GM20431 (cell line): ENCODE data around the gene ANKRD55.
"Not testable (repeated sequence)": the region's sequence is repeated elsewhere in the genome, so short reads cannot be mapped to it uniquely, and the experiment has no call there.

ENCODE experiments used
- in situ Hi-C: fragments of 300-500 bp; cut with MseI, MboI; formaldehyde crosslinking; loops from one replicate; pipeline ENCODE4 v1.15.0; 2020; ENCODE audit warnings: low sequenced_read_pairs; ENCODE audit not compliant: unreplicated experiment

Gene ANKRD55

DNA sequence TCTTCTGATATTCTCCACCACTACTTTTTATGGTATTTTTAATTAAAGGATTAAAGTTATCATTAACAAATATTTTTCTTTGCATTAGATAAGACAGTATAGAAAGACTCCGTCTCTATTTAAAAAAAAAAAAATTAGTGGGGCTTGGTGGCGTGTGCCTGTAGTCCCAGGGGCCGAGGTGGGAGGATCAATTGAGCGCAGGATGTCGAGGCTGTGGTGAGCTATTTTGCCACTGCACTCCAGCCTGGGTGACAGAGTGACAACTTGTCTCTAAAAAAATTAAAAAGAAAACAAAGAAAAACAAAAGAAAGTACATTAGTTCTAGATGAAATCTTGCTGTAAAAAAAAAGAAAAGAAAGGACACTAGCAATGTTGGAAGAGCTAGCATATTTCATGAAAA is 141.0 kb downstream of the ANKRD55 start:
- in situ Hi-C loops = no loop called here

DNA sequence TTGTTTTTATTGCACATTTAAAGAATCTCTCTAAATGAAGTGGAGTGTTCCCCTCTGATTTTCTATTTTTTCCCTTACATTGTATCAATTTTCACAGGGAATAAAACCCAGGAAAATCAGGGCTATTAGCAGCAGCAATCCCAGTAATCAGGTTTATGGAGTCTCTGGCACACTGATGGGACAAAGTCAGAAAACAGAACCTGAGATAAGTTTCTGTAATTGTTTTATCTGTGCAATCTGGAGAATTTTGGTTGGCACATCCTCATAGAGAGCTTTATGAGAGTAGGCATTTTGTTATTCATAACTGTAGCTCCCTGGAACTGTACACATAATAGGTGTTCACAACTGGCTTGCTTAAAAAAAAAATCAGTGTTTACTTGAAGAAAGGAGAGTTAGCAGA is 141.5 kb downstream of the ANKRD55 start:
- in situ Hi-C loops = no loop called here

DNA sequence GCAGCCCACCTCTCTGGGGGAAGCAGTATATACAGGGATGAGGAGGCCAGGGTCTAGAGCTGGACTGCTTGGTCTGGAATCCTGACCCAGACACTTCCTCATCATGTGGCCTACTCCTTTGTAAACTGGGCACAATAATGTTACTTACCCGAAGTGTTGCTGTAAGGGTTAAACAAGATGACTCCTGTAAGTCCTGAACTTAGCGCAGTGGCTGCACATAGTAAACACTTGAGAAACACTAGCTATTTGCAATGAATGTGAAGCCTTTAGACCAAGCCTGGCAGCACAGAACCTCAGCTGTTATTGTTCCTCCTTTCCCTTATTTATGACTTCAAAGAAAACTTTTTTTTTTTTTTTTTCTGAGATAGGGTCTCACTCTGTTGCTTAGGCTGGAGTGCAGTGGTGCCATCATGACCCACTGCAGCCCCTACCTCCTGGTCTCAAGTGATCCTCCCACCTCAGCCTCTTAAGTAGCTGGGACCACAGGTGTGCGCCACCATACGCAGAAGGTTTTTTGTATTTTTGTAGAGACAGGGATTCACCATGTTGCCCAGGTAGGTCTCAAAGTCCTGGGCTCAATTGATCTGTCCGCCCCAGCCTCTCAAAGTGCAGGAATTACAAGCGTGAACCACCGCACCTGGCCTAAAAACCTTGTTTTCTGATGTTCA is 142.2 kb downstream of the ANKRD55 start:
- in situ Hi-C loops = no loop called here

DNA sequence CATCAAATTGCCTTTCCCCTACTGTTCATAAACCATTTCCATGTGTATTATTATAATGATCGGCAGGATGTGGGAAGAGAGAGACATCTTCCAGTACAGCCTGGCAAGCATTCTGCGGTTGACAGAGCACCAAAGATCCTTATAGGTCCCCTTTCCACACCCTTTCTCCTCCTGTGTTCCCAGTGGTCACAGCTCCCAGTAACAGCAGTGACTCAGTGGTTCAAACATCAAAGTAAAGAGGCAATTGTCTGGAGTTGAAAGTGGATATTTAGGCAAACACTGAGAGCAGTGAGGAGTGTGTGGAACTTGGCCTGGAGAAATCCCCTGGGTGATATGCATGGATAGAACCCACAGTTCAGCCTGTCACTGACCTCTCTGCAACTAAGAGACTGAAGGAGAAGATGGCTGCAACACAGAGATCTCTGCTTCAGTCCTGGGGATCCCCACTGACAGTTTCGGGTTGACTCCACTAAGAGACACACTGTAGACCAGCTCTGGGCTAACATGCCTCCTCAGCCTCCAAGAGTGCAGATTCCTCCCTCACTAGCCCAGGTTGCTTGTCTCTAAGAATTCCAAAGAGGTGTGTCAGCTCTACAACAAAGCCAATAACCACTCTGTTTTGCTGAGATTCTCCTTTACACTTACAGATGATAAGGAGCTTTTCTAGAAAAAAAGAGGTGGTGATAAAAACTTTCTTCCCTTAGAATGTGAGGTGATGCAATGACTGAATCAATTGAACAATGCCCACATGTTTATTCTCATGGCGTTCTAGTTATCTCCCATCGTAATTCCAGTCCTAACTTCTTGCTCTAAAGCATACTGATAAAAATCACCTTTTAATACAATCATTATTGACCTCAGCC is 143.9 kb downstream of the ANKRD55 start:
- in situ Hi-C loops = no loop called here

DNA sequence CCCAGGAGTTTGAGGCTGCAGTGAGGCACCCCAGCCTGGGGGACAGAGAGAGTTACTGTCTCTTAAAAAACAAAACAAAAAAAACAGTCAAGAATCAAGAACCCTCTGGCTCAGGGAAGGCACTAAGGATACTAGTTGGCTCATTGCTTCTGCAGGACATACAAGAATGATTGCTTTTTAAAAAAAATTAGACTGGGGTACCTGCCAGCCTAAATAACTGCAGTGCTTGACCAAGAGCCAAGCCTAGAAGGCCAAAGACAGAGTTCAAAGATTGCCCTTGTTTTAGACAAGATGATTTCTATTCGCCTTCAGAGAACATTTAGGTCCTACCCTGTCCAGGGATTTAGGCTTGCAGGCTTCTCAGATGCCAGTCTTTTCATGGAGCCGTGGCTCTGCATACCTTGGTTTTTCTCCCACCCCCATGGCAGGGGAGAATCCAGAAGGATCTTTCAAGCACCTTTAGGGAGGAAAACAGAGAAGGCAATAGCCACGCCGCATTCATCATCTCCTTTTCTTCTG is 144.6 kb downstream of the ANKRD55 start:
- in situ Hi-C loops = no loop called here

DNA sequence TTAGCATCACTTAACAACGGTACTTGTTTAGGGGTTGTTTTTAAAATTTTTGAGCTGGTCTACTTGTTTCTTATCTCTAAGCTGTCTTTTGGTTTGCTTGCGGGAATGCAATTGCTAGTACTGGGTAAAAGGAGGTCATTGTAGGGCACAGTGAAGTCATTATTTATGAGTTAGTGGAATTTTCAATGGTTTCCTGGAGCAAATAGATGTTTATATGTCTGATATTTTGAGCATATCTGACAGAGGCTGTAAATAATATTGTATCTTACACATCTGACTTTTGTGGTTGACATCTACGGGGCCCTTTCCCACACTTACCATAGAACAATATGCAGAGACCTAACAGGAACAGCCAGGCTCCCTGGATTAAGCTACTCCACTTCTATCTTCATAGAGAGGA is 147.9 kb downstream of the ANKRD55 start:
- in situ Hi-C loops = no loop called here

DNA sequence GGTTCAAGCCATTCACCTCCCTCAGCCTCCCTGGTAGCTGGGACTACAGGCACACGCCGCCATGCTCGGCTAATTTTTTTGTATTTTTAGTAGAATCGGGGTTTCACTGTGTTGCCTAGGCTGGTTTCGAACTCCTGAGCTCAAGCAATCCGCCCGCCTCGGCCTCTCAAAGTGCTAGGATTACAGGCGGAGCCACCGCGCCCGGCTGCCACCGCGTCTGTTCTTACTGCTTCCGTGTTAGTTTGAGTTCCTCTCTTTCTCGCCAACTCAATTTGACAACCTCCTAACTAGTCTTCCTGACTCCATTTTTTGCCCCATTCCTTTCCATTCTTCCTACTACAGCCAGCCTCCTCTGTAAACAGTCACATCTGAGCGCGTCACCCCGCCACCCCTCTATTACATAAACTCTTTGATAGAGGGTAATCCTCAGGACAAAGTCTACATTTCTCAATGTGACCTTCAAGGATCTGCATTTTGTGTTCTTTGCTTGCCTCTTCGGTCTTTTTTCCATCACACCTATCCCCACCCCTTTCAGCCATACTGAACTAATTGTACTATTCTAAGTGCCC is 149.8 kb downstream of the ANKRD55 start:
- in situ Hi-C loops = no loop called here

DNA sequence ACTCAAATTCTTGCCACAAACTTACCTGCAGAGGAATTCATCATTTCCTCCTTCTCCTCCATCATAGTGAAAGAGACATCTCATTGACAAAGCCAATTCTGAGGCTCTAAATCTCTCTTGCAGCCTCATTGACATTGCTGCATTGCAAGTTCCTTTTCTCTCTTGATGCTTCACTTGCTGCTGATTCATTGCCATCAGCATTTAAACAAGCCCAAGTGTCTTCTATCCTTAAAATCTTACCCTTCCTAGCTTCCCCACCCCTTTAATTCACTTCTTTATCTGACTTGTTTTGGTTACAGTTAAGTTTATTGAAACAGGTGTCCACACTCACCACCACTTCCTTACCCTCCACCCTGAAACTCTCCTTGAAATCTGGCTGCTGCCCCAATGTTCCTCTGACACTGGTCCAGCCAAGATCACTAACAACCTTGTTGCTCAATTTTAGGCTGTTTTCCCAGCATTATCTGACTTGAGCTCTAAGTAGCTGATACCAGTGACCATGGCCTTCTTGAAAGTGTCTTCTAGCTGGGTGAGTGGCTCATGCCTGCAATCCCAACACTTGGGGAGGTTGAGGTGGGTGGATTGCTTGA is 152.0 kb downstream of the ANKRD55 start:
- in situ Hi-C loops = not testable (repeated sequence)

DNA sequence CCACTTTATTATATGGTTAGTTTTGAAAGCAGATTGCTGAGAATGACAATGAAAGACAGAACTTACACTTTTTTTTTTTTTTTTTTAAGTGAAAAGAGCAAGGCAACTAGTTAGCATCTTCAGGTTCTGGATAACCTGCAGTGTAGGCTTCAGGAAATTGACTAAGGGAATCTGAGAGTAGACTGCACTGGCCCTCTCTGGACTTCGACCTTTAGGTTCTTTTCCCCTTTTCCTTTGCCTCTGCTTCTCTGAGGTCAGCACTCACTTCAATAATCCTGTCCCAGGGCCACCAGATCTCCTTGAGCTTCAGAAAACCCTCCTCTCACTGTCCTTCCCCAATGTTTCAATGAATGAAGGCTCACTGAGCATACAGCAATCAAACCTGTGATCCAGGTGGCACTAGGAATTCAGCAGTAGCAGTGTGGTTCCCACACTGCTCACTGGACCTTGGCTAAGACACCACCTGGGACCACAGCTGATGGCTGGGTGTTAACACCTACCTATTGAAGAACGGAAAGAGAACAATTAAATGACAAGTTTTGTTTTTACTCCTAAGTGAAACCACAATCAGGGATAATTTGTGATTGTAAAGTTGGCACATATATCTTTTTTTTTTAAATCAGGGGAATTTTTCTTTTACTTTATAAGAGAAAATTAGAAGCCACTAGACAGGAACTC is 152.6 kb downstream of the ANKRD55 start:
- in situ Hi-C loops = no loop called here

DNA sequence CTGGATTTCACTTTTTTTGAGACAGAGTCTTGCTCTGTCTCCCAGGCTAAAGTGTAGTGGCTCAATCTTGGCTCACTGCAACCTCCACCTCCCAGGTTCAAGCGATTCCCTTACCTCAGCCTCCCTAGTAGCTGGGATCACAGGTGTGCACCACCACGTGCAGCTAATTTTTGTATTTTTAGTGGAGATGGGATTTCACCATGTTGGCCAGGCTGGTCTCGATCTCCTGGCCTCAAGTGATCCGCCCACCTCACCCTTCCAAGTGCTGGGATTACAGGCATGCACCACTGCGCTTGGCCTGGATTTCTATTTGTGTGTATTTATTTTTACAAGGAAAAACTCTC is 154.0 kb downstream of the ANKRD55 start:
- in situ Hi-C loops = not testable (repeated sequence)

DNA sequence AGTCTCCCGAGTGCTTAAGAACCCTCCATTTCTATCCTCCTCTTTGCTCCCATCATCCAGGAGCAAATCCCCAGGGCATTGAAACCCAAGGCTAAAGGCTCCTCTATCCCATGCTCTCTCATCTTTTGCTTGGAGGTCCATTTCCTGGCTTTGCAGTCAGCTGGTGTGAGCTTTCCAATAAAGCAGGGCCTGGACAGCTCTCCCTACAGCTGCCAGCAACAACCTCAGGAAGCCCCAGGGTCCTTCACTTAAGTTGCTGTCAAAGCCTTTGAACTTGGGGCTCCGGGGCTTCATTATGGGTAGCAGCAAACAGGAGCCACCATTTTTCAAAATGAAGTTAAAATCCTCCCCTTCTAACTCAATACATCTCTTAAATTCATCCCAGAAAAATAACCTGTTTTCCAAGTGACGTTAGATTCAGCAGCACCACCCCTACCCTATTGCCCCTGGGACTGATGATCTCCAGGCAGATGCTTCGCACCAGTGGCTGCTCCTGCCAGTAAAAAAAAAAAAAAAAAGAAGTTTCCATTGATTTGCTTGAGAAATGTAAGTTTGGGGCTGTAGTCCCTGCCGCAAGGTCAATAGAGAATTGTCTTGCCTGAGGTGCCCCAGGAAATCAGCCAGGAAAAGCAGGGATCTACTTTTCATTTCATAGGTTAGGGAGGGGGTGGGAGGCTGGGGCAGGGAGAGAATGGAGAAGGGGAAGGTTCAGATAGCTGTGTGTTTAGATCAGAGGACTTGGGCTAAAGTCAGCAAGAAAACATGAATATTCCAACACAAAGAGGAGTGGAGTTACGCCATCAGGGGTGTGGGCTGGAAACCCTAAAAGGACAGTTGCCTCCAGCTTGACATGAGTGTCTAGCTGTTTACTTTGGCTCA is 154.6 kb downstream of the ANKRD55 start:
- in situ Hi-C loops = no loop called here

DNA sequence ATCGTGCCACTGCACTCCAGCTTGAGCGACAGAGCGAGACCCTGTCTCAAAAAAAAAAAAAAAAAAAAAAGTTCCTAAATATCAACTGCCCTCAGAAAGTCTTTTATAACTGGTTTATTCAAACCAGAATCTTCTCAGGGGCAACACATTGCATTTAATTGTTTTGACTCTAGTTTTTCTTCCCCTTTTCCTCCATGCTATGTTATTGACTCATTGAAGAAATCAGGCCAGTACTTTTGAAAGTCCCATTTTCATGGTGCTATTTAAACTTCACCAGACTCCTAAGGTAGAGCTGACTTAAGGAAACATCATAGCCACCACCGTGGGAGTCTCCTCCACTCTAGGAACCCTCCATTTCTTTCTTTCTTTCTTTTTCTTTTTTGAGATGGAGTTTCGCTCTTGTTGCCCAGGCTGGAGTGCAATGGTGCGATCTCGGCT is 155.3 kb downstream of the ANKRD55 start:
- in situ Hi-C loops = no loop called here

DNA sequence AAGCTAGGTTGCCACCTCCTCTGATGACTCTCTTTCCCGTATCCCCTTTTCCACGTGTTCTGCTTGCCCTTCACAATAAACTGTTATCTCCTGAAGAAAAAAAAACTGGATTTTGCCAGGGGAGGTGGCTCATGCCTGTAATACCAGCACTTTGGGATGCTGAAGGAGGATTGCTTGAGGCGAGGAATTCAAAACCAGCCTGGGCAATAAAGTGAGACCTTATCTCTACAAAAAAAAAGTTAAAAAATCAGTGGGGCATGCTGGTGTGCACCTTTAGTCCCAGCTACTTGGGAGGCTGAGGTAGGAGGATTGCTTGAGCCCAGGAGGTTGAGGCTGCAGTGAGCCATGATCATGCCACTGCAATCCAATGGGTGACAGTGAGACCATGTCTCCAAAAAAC is 156.6 kb downstream of the ANKRD55 start:
- in situ Hi-C loops = no loop called here

DNA sequence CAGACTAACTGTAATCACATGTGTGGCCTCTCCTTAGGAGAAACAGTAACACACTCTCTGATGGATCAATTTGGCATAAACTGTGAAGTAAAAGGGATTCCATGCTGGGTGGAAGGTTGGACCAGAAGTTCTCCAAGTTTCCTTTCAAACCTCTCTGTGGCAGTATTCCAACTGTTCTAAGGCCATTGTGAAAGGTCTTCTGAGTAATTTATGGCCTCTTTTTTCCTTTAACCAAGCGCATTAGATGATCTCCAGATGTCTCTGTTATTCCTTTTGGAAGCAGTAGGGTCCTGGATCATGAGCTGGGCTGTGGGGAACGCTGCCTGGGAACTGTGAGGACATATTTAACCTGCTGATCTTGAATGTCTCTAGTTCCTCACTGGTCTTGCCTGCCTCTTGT is 157.8 kb downstream of the ANKRD55 start:
- in situ Hi-C loops = no loop called here

DNA sequence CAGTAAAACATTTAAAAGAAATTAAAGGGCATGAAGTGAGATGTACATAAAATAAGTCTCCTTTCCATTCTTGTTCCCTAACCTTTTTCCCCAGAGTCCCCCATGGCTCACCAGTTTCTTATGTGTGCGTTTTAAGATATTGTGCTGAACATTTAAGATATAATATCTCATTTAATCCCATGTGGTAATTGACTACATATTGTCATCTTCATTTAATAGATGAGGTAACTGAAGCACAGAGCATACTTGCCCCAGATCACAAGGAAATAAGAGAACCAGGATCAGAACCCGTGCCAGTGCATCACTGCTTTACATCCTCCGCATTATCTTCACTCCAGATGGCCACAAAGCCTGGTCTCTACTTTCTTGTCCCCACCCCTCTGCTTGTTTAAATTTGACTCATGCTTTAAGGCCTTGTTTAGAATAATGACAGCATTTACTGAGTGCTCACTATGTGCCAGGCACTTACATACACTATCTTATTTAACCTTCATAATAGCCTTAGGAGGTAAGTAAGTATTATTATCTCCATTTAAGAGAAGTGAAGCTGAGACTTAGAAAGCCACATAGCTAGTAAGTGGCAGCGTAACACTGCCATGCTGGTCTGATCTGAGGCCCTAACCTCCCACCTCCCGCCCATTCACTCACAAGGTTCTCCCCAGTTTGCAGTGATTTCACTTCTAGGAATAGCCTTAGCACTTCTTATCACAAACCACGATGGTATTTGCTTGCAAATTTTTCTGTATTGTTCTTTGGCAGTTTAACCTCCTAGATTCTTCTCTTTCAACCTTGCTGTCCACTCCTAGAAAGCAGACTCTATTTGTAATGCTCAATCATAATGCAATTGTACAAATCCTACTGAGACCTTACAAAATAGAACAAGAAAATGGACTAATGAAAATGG is 160.0 kb downstream of the ANKRD55 start:
- in situ Hi-C loops = no loop called here

DNA sequence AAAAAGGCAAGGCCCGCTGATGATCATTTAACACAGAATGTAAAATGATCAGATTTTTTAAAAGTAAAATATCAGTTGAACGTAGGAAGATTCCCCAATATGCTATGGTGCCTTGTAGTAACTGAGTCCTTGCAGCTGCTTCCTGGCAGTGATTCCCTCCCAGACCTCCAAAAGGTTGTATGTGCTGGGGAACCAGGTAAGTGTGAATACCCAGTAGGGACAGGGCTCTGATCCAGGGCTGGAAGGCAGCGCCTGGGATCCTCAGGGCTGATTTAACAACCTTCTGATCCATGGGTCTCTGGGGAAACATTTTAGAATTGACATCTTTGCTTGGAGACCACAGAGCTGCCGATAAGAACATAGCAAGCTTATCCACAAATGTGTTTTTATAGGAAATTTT is 161.7 kb downstream of the ANKRD55 start:
- in situ Hi-C loops = no loop called here

DNA sequence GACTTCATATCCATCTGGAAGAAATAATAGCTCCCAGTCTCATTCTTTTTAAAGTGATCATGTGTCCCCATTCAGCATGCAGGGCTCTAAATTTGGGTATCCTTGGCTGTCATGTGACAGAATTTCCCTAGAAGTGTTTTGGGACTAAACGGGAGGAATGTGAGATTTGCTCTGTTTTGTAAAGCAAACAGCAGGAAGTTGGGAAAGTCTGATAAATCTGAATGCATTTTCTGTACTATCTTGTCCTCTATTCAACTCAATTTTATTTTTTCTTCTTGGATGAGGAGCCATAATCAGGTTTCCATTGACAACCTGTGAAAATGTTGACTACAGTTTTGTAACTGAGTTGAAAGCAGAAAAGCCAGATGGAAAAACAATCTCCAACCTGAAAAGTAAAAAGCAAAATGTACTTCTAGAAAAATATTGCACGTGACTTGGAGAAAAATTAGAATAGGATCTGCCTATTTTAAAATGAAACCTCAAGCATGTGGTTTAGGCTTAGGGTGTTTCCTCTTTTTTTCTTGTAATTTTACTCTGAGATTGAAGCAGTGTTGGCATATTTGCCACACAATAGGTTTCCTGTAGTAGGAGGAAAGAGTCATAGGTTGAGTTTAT is 162.2 kb downstream of the ANKRD55 start:
- in situ Hi-C loops = no loop called here

DNA sequence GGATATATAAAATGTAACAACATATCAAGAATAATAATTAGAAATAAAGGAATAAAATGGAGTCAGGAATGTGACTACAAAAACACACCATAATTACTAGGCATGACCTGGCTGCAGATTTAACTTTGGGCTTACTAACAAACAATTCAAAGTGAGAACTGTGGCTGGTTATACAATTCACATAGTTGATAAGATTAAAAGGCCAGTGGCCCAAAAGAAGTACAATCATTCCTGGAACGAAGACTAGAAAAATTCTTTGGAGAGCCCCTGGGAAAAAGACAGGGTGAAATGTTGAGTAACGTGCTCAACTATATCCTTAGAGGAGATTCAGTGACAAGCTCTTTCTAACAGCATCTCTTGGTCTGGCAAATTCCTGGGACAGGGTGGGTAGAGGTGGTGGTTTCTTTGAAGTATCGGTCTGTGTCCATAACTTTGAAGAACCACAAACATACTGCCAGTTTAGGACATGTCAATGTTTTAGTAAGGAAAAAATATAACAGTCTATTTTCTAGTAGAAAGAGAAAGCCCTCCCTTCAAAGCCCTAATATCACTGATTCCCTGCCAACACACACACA is 163.4 kb downstream of the ANKRD55 start:
- in situ Hi-C loops = no loop called here
